GM21723 (cell line): ENCODE results near the gene C2orf80.
"Not testable (repeated sequence)": the region's sequence is repeated elsewhere in the genome, so short reads cannot be mapped to it uniquely, and the experiment has no call there.

Source experiments
- ATAC-seq: cut with Tn5 transposase; IDR thresholded peaks from one replicate; pipeline ENCODE4 v1.9.1; 2021; ENCODE audit warnings: mild to moderate bottlenecking, moderate library complexity; ENCODE audit not compliant: unreplicated experiment

The C2orf80 gene

GRCh38 chr2:208189810-208190503, at the start of gene C2orf80:
Gene C2orf80, minus strand, starts transcription at chr2:208190030. Its CDS starts 3,044 bp downstream, at chr2:208186986.
- no peak for ATAC-seq

GRCh38 chr2:208235860-208236259, 46.0 kb upstream of the C2orf80 start:
- ATAC-seq: no peak

GRCh38 chr2:208234786-208235185, 45.0 kb upstream of the C2orf80 start:
- ATAC-seq: no peak

DNA sequence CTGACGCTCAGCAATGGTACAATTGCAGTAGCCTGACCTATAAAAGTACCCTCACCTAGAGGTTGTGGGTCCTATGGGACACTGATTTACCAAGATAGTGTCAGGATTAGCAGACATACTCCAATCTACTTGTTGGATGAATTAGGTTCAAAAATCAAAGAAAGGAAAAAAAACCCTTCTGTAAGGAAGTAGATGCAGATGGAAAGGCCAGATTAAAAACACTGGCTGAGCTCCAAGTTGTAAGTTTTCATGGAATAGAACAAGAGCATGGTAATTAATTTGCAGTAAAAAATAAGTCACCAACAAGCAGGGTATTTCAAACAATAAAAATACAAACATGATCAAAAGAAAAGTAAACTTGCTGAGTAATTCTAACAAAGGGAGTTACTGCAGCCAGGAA, 38.6 kb upstream of the C2orf80 start:
- no peak for ATAC-seq

- no peak for ATAC-seq
These were observed 37.9 kb upstream of the C2orf80 start for GRCh38 chr2:208227581-208228232.

DNA sequence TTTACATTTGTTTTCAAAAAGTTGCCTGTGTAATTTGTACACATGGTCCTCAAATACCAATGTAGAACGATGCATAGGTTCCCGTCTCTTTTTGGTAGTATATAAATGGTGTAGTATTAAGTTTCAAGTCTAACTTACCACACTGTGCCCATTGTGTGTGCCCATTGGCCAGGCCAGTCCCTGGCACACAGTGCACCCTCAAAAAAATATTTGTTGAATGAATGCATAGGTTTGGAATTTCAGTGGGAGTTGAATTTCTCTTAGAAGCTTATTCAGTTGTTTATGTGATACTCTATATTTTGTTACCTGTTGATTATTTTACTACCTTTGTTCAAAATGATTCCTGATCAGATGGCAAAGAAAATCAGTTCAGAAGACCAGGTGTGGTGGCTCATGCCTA, 35.0 kb upstream of the C2orf80 start:
- ATAC-seq: no peak

DNA sequence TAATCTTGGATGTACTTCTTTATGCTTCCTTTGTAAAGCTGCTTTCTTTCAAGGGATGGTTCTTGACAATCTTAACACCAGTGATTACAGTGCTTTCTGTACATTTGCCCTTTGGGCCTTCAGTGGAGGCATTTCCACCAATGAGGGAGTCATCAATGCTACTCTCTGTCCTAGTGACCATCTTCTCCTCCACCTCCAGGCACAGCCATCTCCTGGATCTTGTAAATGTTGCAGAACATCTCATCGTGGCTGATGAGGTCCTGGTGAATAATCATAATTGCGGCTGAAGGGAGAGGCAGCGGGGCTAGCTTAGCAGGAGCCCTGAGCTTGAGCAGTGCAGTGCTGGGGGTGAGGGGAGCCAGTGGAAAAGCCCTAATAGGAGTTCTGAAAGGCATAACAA, 32.5 kb upstream of the C2orf80 start:
- no peak for ATAC-seq

- not testable (repeated sequence) for ATAC-seq
These were observed 32.0 kb upstream of the C2orf80 start for GRCh38 chr2:208221873-208222272.

DNA sequence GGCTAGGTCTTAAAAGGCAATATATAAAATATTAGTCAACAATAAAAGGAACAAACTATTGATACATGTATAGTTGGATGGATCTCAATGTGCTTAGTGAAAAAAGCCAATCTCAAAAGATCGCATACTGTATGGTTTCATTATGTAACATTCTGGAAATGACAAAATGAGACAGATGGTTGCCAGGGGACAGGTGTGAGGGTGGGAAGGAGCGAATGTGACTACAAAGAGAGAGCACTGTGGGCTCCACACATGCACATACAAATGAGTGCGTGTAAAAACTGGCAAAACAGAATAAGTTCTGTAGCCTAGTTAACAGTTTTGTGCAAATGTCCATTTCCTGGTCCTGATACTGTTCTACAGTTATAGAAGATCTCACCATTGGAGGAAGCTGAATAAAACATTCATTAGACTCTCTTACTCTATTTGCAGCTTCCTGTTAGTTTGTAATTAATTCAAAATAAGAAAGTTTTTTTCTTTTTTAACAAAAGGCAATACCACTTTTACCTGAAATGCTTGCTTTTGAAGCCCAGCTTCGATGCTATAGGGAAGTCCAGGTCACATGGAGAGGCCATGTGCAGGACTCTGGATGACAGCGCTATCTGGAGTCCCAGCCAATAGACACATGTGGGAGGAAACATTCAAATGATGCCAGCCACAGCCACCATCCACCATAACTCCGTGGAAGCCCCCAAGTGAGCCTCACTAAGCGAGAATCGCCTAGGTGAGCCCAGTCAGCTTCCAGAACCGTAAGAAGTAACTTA, 21.0 kb upstream of the C2orf80 start:
- ATAC-seq: no peak

- ATAC-seq: no peak
These were observed 18.7 kb upstream of the C2orf80 start for GRCh38 chr2:208208335-208209085.

GRCh38 chr2:208207769-208208168, 17.9 kb upstream of the C2orf80 start:
- ATAC-seq: no peak

- ATAC-seq: no peak
These were observed 14.3 kb upstream of the C2orf80 start for GRCh38 chr2:208204166-208204565.

DNA sequence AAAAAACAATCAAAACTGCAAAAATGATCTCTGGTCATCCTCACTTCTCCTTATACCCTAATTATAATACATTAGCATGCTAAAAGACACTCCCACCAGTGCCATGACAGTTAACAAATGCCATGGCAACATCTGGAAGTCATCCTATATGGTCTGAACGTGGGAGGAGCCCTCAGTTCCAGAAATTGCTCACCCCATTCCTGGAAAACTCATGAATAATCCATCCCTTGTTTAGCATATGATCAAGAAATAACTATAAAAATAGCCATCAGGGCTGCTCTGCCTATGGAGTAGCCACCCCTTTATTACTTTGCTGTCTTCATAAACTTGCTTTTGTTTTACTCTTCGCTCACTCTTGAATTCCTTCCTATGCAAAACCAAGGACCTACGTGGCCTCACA, 5.7 kb upstream of the C2orf80 start:
- no peak for ATAC-seq

DNA sequence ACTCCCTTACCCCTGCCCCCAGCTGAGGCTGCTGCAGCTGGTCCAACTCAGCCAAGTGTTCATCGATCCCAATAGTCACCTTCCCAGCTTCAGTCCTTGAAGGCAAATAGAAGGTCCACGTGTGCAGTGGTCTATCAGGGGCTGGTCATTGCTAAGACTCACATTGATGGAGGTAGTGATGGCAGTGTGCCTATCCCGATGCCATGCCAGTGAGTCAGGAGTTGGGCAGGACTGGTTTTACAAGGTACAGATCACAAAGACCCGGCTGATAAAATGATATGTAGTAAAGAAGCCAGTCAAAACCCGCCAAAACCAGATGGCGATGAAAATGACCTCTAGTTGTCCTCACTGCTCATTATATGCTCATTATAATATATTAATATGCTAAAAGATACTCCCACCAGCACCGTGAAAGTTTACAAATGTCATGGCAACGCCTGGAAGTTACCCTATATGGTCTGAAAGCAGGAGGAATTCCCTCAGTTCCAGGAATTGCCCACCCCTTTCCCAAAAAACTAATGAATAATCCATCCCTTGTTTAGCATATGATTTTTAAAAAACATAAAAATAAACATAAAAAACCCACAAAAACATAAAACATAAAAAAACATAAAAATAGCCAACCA, 2.9 kb upstream of the C2orf80 start:
- ATAC-seq: no peak

- no peak for ATAC-seq
These were observed 591 bp downstream of the C2orf80 start for GRCh38 chr2:208189069-208189809.

DNA sequence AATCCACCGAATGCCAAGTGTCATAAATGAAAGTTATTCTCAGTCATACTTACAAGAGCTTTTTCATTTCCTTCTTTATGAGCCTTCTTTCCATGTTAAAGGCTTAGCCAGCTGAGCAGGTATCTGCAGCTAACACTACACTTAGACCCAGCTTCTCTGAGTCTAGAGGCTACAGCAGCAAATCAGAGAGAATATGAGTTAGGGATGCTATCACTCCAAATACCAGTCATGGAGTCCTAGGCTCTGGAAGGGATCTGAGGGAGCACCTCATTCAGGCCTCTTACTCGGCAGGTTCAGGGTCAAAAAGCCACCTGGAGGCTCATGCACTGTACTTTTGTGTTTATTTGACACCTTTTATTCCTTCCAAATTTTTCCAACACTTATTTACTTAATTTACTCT, 2.9 kb downstream of the C2orf80 start:
- ATAC-seq: no peak

- no peak for ATAC-seq
These were observed 3.4 kb downstream of the C2orf80 start for GRCh38 chr2:208186465-208186864.

- no peak for ATAC-seq
These were observed 5.7 kb downstream of the C2orf80 start for GRCh38 chr2:208183972-208184705.

DNA sequence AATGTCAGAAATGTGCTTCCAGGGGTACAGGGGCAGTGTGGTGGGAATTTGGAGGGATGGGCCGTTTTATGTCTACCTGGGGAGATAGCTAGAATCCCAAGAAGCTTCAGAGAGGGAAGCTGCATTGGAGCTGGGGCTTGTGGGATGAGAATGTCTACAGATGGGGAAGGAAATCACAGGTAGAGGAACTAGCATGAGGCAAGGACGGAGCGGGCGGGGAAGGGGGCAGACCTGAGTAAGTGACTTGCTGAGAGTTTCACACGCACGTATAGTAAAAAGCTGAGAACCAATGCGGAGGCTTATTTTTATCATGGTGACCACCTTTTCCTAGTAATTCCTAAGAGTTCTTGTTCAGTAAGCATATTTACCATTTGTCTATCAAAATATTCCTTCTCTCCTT, 6.3 kb downstream of the C2orf80 start:
- no peak for ATAC-seq
